HEK293 (cell line): ENCODE results near the gene ASXL2.

Experiments
- CTCF ChIA-PET: fragments of 350-600 bp; formaldehyde crosslinking; extraction: SDS; loops from one replicate; lab custom pipeline; 2021; ENCODE audit warnings: antibody characterized with exemption; lab: Yijun Ruan, JAX
- POLR2A ChIA-PET: fragments of 300-600 bp; formaldehyde crosslinking; extraction: SDS; loops from one replicate; lab custom pipeline; 2020; ENCODE audit warnings: antibody characterized with exemption, inconsistent platforms; lab: Yijun Ruan, JAX
- H3K27ac ChIP-seq: fragments of 200-500 bp; sonication (Bioruptor generic); 2 replicates; pipeline ENCODE4 v1.5.1; 2014; ENCODE audit warnings: low read depth, low read length, control low read depth, inconsistent platforms; ENCODE audit errors: extremely low read depth
- H3K36me3 ChIP-seq, 2 experiments: fragments of 200-500 bp in 1 of 2; sonication (Bioruptor generic) in 1 of 2; 1 replicate in 1 of 2; 2 replicates in 1 of 2; pipeline ENCODE4 v1.5.1; 2014 to 2017; ENCODE audit warnings: inconsistent platforms in 2 of 2, low read length in 2 of 2; ENCODE audit not compliant: control insufficient read depth in 2 of 2, insufficient read depth in 1 of 2
- H3K4me1 ChIP-seq: fragments of 200-500 bp; sonication (Bioruptor generic); 2 replicates; pipeline ENCODE4 v1.5.1; 2014; ENCODE audit warnings: mild to moderate bottlenecking, low read length, inconsistent platforms; ENCODE audit not compliant: control insufficient read depth, insufficient read depth
- H3K4me3 ChIP-seq: 2 replicates; pipeline ENCODE4 v1.5.1; 2011; ENCODE audit warnings: low read depth, mild to moderate bottlenecking, control low read depth, low read length, moderate library complexity
- H3K9me3 ChIP-seq: fragments of 200-500 bp; sonication (Bioruptor generic); 2 replicates; pipeline ENCODE4 v1.5.1; 2014; ENCODE audit warnings: low read depth, low read length, inconsistent platforms; ENCODE audit not compliant: control insufficient read depth, insufficient read depth
- ATF2 ChIP-seq: fragments of 450-650 bp; formaldehyde crosslinking; IDR thresholded peaks from 2 replicates; pipeline ENCODE4 v1.5.1; 2016; ENCODE audit warnings: missing biosample characterization, missing genetic modification characterization, low read depth
- KLF7 ChIP-seq: fragments of 450-650 bp; formaldehyde crosslinking; IDR thresholded peaks from 2 replicates; pipeline ENCODE4 v1.5.1; 2016; ENCODE audit warnings: missing biosample characterization, missing genetic modification characterization, borderline replicate concordance
- ZBTB48 ChIP-seq: fragments of 450-650 bp; formaldehyde crosslinking; IDR thresholded peaks from 2 replicates; pipeline ENCODE4 v1.5.1; 2016; ENCODE audit warnings: missing biosample characterization, missing genetic modification characterization
- ZFP41 ChIP-seq: fragments of 450-650 bp; formaldehyde crosslinking; IDR thresholded peaks from 2 replicates; pipeline ENCODE4 v1.5.1; 2016; ENCODE audit warnings: missing biosample characterization, missing genetic modification characterization, borderline replicate concordance
- ZNF114 ChIP-seq: fragments of 450-650 bp; formaldehyde crosslinking; IDR thresholded peaks from 2 replicates; pipeline ENCODE4 v1.5.0; 2017; ENCODE audit warnings: missing biosample characterization, missing genetic modification characterization
- ZNF121 ChIP-seq: fragments of 450-650 bp; formaldehyde crosslinking; IDR thresholded peaks from 2 replicates; pipeline ENCODE4 v1.5.1; 2016; ENCODE audit warnings: missing biosample characterization, missing genetic modification characterization
- ZNF146 ChIP-seq: fragments of 450-650 bp; formaldehyde crosslinking; IDR thresholded peaks from 2 replicates; pipeline ENCODE4 v1.5.1; 2016; ENCODE audit warnings: missing biosample characterization, missing genetic modification characterization
- ZNF175 ChIP-seq: fragments of 450-650 bp; formaldehyde crosslinking; IDR thresholded peaks from 2 replicates; pipeline ENCODE4 v1.5.1; 2016; ENCODE audit warnings: missing biosample characterization, missing genetic modification characterization
- ZNF24 ChIP-seq: fragments of 450-650 bp; formaldehyde crosslinking; IDR thresholded peaks from 2 replicates; pipeline ENCODE4 v1.5.1; 2016; ENCODE audit warnings: missing biosample characterization, missing genetic modification characterization
- ZNF292 ChIP-seq: fragments of 450-650 bp; formaldehyde crosslinking; IDR thresholded peaks from 2 replicates; pipeline ENCODE4 v1.5.1; 2016; ENCODE audit warnings: low read depth, missing biosample characterization, missing genetic modification characterization, borderline replicate concordance
- ZNF514 ChIP-seq: fragments of 450-650 bp; formaldehyde crosslinking; IDR thresholded peaks from 2 replicates; pipeline ENCODE4 v1.5.1; 2016; ENCODE audit warnings: missing biosample characterization, missing genetic modification characterization
- ZNF548 ChIP-seq: fragments of 450-650 bp; formaldehyde crosslinking; IDR thresholded peaks from 2 replicates; pipeline ENCODE4 v1.5.1; 2016; ENCODE audit warnings: missing biosample characterization, missing genetic modification characterization
- ZNF623 ChIP-seq: fragments of 450-650 bp; formaldehyde crosslinking; IDR thresholded peaks from 2 replicates; pipeline ENCODE4 v1.5.1; 2016; ENCODE audit warnings: missing biosample characterization, missing genetic modification characterization
- ZNF626 ChIP-seq: fragments of 450-650 bp; sonication (Bioruptor Pico); formaldehyde crosslinking; IDR thresholded peaks from 2 replicates; pipeline ENCODE4 v1.5.1; 2018; ENCODE audit warnings: missing biosample characterization, missing genetic modification characterization, inconsistent platforms
- ZNF692 ChIP-seq: fragments of 450-650 bp; formaldehyde crosslinking; IDR thresholded peaks from 2 replicates; pipeline ENCODE4 v1.5.1; 2016; ENCODE audit warnings: missing biosample characterization, missing genetic modification characterization
- ZXDB ChIP-seq: fragments of 450-650 bp; formaldehyde crosslinking; IDR thresholded peaks from 2 replicates; pipeline ENCODE4 v1.5.1; 2016; ENCODE audit warnings: missing biosample characterization, missing genetic modification characterization
- TF ChIP-seq, protein P1 (sequence below): fragments of 450-650 bp; formaldehyde crosslinking; IDR thresholded peaks from 2 replicates; pipeline ENCODE4 v1.5.1; 2016; ENCODE audit warnings: missing biosample characterization, missing genetic modification characterization
- TF ChIP-seq, protein P2 (sequence below): fragments of 450-650 bp; formaldehyde crosslinking; IDR thresholded peaks from 2 replicates; pipeline ENCODE4 v1.5.1; 2017; ENCODE audit warnings: missing biosample characterization, missing genetic modification characterization
- TF ChIP-seq, protein P3 (sequence below): fragments of 450-650 bp; formaldehyde crosslinking; IDR thresholded peaks from 2 replicates; pipeline ENCODE4 v1.5.1; 2016; ENCODE audit warnings: missing biosample characterization, missing genetic modification characterization
- TF ChIP-seq, protein P4 (sequence below): fragments of 450-650 bp; formaldehyde crosslinking; IDR thresholded peaks from 2 replicates; pipeline ENCODE4; 2016; ENCODE audit warnings: missing biosample characterization, missing genetic modification characterization

The ASXL2 gene

GRCh38 chr2:25814681-25815080, 63.6 kb downstream of the ASXL2 start:
- no peaks in the 10 kb centered on the region for H3K9me3 ChIP-seq
- peaks cover 0 to 5% of the 10 kb centered on the region in 2 experiments; a peak in 1 of 3 replicates for H3K36me3 ChIP-seq
- ChIA-PET POLR2A (no interaction called here), CTCF (no interaction called here)
- H3K4me3 ChIP-seq, result no peak overlapping the region
- no peak overlapping the region for H3K27ac ChIP-seq
- TF ChIP-seq ZXDB (no peak), ZNF24 (tag by site-specific recombination) (no peak), ZNF514 (tag by site-specific recombination) (no peak), ZNF548 (tag by site-specific recombination) (no peak), ZNF175 (no peak), ZFP41 (tag by site-specific recombination) (no peak), ZNF626 (tag by site-specific recombination) (no peak), ZNF121 (tag by site-specific recombination) (no peak), ZNF623 (tag by site-specific recombination) (no peak)
- TF ChIP-seq, protein P1, sequence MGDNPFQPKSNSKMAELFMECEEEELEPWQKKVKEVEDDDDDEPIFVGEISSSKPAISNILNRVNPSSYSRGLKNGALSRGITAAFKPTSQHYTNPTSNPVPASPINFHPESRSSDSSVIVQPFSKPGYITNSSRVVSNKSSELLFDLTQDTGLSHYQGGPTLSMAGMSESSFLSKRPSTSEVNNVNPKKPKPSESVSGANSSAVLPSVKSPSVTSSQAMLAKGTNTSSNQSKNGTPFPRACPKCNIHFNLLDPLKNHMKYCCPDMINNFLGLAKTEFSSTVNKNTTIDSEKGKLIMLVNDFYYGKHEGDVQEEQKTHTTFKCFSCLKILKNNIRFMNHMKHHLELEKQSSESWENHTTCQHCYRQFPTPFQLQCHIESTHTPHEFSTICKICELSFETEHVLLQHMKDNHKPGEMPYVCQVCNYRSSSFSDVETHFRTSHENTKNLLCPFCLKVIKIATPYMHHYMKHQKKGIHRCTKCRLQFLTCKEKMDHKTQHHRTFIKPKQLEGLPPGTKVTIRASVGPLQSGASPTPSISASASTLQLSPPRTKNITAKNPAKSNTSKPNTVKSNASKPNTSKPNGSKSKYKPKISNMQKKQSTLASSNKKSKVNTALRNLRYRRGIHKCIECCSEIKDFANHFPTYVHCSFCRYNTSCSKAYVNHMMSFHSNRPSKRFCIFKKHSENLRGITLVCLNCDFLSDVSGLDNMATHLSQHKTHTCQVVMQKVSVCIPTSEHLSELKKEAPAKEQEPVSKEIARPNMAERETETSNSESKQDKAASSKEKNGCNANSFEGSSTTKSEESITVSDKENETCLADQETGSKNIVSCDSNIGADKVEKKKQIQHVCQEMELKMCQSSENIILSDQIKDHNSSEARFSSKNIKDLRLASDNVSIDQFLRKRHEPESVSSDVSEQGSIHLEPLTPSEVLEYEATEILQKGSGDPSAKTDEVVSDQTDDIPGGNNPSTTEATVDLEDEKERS (tag by site-specific recombination), result no peak
- TF ChIP-seq, protein P2, sequence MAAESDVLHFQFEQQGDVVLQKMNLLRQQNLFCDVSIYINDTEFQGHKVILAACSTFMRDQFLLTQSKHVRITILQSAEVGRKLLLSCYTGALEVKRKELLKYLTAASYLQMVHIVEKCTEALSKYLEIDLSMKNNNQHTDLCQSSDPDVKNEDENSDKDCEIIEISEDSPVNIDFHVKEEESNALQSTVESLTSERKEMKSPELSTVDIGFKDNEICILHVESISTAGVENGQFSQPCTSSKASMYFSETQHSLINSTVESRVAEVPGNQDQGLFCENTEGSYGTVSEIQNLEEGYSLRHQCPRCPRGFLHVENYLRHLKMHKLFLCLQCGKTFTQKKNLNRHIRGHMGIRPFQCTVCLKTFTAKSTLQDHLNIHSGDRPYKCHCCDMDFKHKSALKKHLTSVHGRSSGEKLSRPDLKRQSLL (tag by site-specific recombination), result no peak
- TF ChIP-seq, protein P3, sequence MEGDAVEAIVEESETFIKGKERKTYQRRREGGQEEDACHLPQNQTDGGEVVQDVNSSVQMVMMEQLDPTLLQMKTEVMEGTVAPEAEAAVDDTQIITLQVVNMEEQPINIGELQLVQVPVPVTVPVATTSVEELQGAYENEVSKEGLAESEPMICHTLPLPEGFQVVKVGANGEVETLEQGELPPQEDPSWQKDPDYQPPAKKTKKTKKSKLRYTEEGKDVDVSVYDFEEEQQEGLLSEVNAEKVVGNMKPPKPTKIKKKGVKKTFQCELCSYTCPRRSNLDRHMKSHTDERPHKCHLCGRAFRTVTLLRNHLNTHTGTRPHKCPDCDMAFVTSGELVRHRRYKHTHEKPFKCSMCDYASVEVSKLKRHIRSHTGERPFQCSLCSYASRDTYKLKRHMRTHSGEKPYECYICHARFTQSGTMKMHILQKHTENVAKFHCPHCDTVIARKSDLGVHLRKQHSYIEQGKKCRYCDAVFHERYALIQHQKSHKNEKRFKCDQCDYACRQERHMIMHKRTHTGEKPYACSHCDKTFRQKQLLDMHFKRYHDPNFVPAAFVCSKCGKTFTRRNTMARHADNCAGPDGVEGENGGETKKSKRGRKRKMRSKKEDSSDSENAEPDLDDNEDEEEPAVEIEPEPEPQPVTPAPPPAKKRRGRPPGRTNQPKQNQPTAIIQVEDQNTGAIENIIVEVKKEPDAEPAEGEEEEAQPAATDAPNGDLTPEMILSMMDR (tag by site-specific recombination), result no peak
- 0 out of 2 replicates have a peak, but pooled peaks cover 4% of the 10 kb centered on the region for H3K4me1 ChIP-seq

- Histone ChIP-seq H3K9me3 (no peaks in the 10 kb centered on the region), H3K27ac (no peak overlapping the region), H3K4me1 (0 out of 2 replicates have a peak, but pooled peaks cover 4% of the 10 kb centered on the region), H3K4me3 (no peak overlapping the region), H3K36me3 (peaks cover 0 to 8% of the 10 kb centered on the region in 2 experiments)
- ChIA-PET CTCF (interaction anchor here (0.6 kb wide), 1 partner anchor 68 kb away, joined by 3 read pairs; the partner anchor contains the start of gene ASXL2), POLR2A (no interaction called here)
- TF ChIP-seq KLF7 (tag by site-specific recombination) (no peak), ZNF292 (tag by site-specific recombination) (no peak), ZNF692 (no peak), ZBTB48 (tag by site-specific recombination) (no peak), ZNF146 (tag by site-specific recombination) (no peak), ZNF114 (tag by site-specific recombination) (no peak), ATF2 (tag by site-specific recombination) (no peak)
- TF ChIP-seq, protein P4, sequence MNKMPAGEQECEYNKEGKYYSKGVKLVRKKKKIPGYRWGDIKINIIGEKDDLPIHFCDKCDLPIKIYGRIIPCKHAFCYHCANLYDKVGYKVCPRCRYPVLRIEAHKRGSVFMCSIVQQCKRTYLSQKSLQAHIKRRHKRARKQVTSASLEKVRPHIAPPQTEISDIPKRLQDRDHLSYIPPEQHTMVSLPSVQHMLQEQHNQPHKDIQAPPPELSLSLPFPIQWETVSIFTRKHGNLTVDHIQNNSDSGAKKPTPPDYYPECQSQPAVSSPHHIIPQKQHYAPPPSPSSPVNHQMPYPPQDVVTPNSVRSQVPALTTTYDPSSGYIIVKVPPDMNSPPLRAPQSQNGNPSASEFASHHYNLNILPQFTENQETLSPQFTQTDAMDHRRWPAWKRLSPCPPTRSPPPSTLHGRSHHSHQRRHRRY (tag by site-specific recombination), result no peak
Observed at GRCh38 chr2:25810428-25810827, 67.9 kb downstream of the ASXL2 start.
